Calu3 (cell line): Measurements from ENCODE around the gene RANBP17. TPM values are rescaled to one million over a fixed set of nuclear protein-coding genes. Genes with fewer than 3 reads are reported as not detected.

Experiments
- BruUV-seq: library from RNA; stranded (reverse); fragments of 400-500 nt; replicated peaks from 2 replicates; lab custom pipeline; 2021; lab: Mats Ljungman, UMichigan
- CTCF ChIA-PET: fragments of 300-600 bp; sonication (Branson Sonifier 250); formaldehyde crosslinking; loops from one replicate; lab custom pipeline; 2022; ENCODE audit warnings: antibody characterized with exemption; lab: Charles Lee
- DNase-seq: peaks from one replicate; pipeline ENCODE4 v3.0.0; 2022
- H3K27ac Mint-ChIP-seq: one replicate; pipeline ENCODE4 v1.8.0; 2022; ENCODE audit warnings: mixed read lengths; ENCODE audit not compliant: unreplicated experiment
- H3K27me3 Mint-ChIP-seq: one replicate; pipeline ENCODE4 v1.8.0; 2022; ENCODE audit warnings: mixed read lengths; ENCODE audit not compliant: unreplicated experiment
- H3K36me3 Mint-ChIP-seq: one replicate; pipeline ENCODE4 v1.8.0; 2022; ENCODE audit warnings: mild to moderate bottlenecking, moderate library complexity, mixed read lengths; ENCODE audit not compliant: insufficient read depth, unreplicated experiment
- H3K4me1 Mint-ChIP-seq: one replicate; pipeline ENCODE4 v1.8.0; 2022; ENCODE audit warnings: mild to moderate bottlenecking, low read depth, mixed read lengths; ENCODE audit not compliant: unreplicated experiment
- H3K4me3 Mint-ChIP-seq: one replicate; pipeline ENCODE4 v1.8.0; 2022; ENCODE audit warnings: mild to moderate bottlenecking, low read depth, moderate library complexity, mixed read lengths; ENCODE audit not compliant: unreplicated experiment
- H3K9me3 Mint-ChIP-seq: one replicate; pipeline ENCODE4 v1.8.0; 2022; ENCODE audit warnings: low read depth, mixed read lengths; ENCODE audit not compliant: unreplicated experiment
- CTCF ChIP-seq: fragments of 200-600 bp; IDR thresholded peaks from one replicate; pipeline ENCODE4 v1.8.0; 2022; ENCODE audit warnings: antibody characterized with exemption; ENCODE audit not compliant: unreplicated experiment
- intact Hi-C: fragments of 100-400 bp; cut with micrococcal nuclease; formaldehyde crosslinking; loops from one replicate; pipeline ENCODE4 v1.10.0; 2022; ENCODE audit not compliant: unreplicated experiment
- total RNA-seq: library from RNA; stranded (reverse); gene quantifications from 2 replicates; pipeline ENCODE4 v1.2.3, GENCODE V29; 2022

The RANBP17 gene
- total RNA-seq, 1 experiment from 2014 or later = 117 TPM

- Mint-ChIP-seq H3K4me1 (peaks cover 40% of the 10 kb centered on the region), H3K4me3 (peak overlapping the region; percentile 15), H3K27ac (peak overlapping the region; percentile 53), H3K9me3 (peaks cover 5% of the 10 kb centered on the region), H3K36me3 (no peaks in the 10 kb centered on the region), H3K27me3 (no peaks in the 10 kb centered on the region)
- TF ChIP-seq CTCF = no peak
- intact Hi-C loops = loop anchor here (5.0 kb wide), 1 partner anchor 79 kb away; no protein-coding TSS in a partner anchor
- BruUV-seq = no TSS peak
- DNase-seq = peak; percentile 30
- CTCF ChIA-PET = interaction anchor here (1.8 kb wide), 1 partner anchor 12 kb away, joined by 6 read pairs; no protein-coding TSS in a partner anchor
Measured at GRCh38 chr5:170836226-170836625, 25.6 kb upstream of the RANBP17 start.

GRCh38 chr5:170843870-170844269, 17.9 kb upstream of the RANBP17 start:
- Mint-ChIP-seq H3K27me3 (no peaks in the 10 kb centered on the region), H3K9me3 (peaks cover 3% of the 10 kb centered on the region), H3K27ac (no peak overlapping the region), H3K36me3 (peaks cover 10% of the 10 kb centered on the region), H3K4me1 (peaks cover 49% of the 10 kb centered on the region), H3K4me3 (no peak overlapping the region)
- no TSS peak for BruUV-seq
- DNase-seq = no peak
- TF ChIP-seq CTCF = no peak
- intact Hi-C loops = no loop called here
- CTCF ChIA-PET = no interaction called here

GRCh38 chr5:170844651-170845050, 17.2 kb upstream of the RANBP17 start:
- Mint-ChIP-seq H3K36me3 (peaks cover 10% of the 10 kb centered on the region), H3K4me3 (no peak overlapping the region), H3K27ac (peak overlapping the region; percentile 75), H3K27me3 (no peaks in the 10 kb centered on the region), H3K9me3 (peaks cover 3% of the 10 kb centered on the region), H3K4me1 (peaks cover 54% of the 10 kb centered on the region)
- BruUV-seq = no TSS peak
- CTCF ChIA-PET = no interaction called here
- intact Hi-C loops = loop anchor here (5.0 kb wide), 1 partner anchor 32 kb away; no protein-coding TSS in a partner anchor
- TF ChIP-seq CTCF = no peak
- DNase-seq = no peak

GRCh38 chr5:170846416-170846815, 15.4 kb upstream of the RANBP17 start:
- no TSS peak for BruUV-seq
- Mint-ChIP-seq H3K4me3 (no peak overlapping the region), H3K9me3 (peaks cover 3% of the 10 kb centered on the region), H3K36me3 (peaks cover 10% of the 10 kb centered on the region), H3K27ac (peak overlapping the region; percentile 13), H3K4me1 (peaks cover 53% of the 10 kb centered on the region), H3K27me3 (no peaks in the 10 kb centered on the region)
- no peak for TF ChIP-seq CTCF
- intact Hi-C loops = loop anchor here (5.0 kb wide), 1 partner anchor 34 kb away; no protein-coding TSS in a partner anchor
- DNase-seq = no peak
- CTCF ChIA-PET = no interaction called here
